HL-60 (cell line): Measurements from ENCODE around the gene GP1BB.

Experiments used
- CTCF ChIP-seq: IDR thresholded peaks from one replicate; pipeline ENCODE4 v1.5.1; 2011; ENCODE audit warnings: low read length, control low read depth, inconsistent platforms; ENCODE audit not compliant: insufficient read depth
- POLR2AphosphoS5 ChIP-seq: IDR thresholded peaks from 2 replicates; pipeline ENCODE4 v1.6.1; 2012; ENCODE audit warnings: low read depth
- SPI1 ChIP-seq: IDR thresholded peaks from 2 replicates; pipeline ENCODE4 v1.6.1; 2012; ENCODE audit warnings: low read depth, mild to moderate bottlenecking, borderline replicate concordance

GRCh38 chr22:19746726-19747125, 23.4 kb downstream of the GP1BB start:
- TF ChIP-seq CTCF (no peak), POLR2AphosphoS5 (no peak), SPI1 (no peak)
